Upper lobe of left lung (tissue), 4 donors: ENCODE results near the gene SOWAHA.

Experiments
- CTCF ChIP-seq, 6 experiments: fragments of 450-650 bp in 4 of 6; fragments of 200-600 bp in 2 of 6; sonication (generic) in 2 of 6; IDR thresholded peaks; one replicate each; pipeline ENCODE4 v1.5.1; 2016 to 2019; ENCODE audit warnings: antibody characterized with exemption in 6 of 6
- POLR2A ChIP-seq, 4 donors: fragments of 450-650 bp; IDR thresholded peaks; one replicate each; pipeline ENCODE4 v1.5.1; 2016 to 2017; ENCODE audit warnings: antibody characterized with exemption in 4 of 4, mild to moderate bottlenecking in 2 of 4
- POLR2AphosphoS5 ChIP-seq, 2 donors: sonication (generic); formaldehyde crosslinking; IDR thresholded peaks; one replicate each; pipeline ENCODE4 v1.5.1; 2017; ENCODE audit warnings: antibody characterized with exemption in 2 of 2

GRCh38 chr5:132849347-132849746 lies 36.2 kb downstream of the SOWAHA start:
- TF ChIP-seq POLR2A (IDR thresholded peaks at IDR 0.05) (no peak), CTCF (IDR thresholded peaks at IDR 0.05) (no peak), POLR2AphosphoS5 (IDR thresholded peaks at IDR 0.05) (no peak)
